ENCODE measurements around the gene CEP89.
"Not testable (repeated sequence)": the region's sequence is repeated elsewhere in the genome, so short reads cannot be mapped to it uniquely, and the experiment has no call there.

The CEP89 gene

GRCh38 chr19:32890841-32891240, 80.9 kb downstream of the CEP89 start:
- DNase-seq, result no peak

GRCh38 chr19:32890326-32890725, 81.4 kb downstream of the CEP89 start:
- DNase-seq, result no peak

DNA sequence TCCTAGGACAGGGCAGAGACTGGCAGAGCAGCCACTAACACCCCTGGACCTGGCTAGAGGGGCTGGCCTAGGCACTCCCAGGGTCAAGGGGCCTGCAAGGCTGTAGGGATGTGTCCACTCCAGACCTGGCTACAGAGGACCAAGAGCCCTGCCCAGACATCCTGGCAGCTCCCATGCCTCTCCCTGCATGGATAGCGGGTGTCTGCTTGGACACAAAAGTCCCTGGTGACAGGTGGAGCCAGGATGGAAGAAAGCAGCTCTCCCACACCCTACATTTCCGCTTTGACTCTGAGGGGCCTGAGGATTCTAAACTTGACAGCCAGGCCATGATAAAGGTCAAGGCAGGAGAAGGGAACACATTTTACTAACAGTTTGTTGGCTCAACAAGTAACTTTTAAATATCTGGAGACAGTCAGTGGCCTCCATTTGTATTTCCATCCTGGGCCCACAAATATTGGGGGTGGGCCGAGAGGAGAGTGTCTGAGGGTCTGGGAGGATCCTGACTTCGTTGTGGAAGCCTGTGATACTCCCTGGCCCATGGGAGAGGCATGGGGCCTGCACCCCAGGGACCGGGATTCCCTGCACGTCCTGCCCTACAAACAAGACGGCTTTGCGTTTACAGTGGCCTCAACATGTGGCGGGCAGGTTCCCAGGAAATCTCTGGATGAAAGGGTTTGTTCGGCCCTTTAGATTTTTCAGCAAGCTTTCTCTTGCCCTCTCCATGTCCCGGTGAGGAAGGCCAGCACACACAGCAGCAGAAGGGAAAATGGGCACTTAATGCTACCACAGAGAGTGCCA, 82.4 kb downstream of the CEP89 start:
- DNase-seq, result no peak

- no peak for DNase-seq
These were observed 84.1 kb downstream of the CEP89 start for GRCh38 chr19:32887572-32888215.

- DNase-seq, result no peak
These were observed 85.5 kb downstream of the CEP89 start for GRCh38 chr19:32886241-32886640.

DNA sequence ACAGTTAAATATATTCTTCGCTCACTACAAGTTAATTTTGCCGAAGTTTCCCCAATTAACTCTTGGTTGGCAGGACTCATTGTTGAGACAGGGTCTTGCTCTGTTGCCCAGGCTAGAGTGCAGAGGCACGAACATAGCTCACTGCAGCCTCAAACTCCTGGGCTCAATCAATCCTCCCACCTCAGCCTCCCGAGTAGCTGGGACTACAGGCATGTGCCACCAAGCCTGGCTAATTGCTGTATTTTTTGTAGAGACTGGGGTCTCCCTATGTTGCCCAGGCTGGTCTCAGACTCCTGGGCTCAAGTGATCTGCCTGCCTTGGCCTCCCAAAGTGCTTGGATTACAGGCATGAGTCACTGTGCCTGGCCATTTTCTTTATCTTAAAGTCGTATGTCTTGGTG, 86.5 kb downstream of the CEP89 start:
- DNase-seq, result not testable (repeated sequence)

GRCh38 chr19:32881766-32882165, 90.0 kb downstream of the CEP89 start:
- DNase-seq, result no peak

GRCh38 chr19:32880622-32881021, 91.1 kb downstream of the CEP89 start:
- no peak for DNase-seq

- DNase-seq, result no peak
These were observed 92.0 kb downstream of the CEP89 start for GRCh38 chr19:32879741-32880140.

GRCh38 chr19:32878988-32879387, 92.8 kb downstream of the CEP89 start:
- DNase-seq, result no peak

DNA sequence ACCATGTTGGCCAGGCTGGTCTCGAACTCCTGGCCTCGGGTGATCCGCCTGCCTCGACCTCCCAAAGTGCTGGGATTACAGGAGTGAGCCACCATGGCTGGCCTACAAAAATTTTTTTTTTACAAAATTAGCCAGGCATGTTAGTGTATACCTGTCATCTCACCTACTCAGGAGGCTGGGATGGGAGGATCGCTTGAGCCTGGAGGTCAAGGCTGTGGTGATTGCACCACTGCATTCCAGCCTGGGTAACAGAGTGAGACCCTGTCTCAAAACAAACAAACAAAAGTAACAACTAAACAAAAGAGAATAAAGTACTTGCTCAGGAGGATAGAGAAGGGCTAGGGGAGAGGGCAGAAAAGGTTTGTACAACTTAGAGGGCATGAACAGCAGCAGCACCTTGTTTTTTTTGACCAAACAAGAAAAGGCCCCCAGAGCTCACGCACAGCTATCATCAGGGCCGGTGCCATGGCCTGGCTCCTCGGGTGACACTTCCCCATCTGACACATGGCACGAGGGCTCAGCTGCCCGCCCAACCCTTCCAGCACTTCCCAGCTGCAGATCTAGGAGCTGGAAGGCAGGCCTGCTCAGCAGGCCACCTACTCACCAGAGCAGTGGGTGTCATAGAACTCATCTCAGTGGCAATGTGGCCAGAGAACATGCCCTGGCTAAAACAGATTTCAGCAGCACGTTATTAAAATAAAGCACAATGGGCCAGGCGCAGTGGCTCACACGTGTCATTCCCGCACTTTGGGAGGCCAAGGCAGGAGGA, 93.6 kb downstream of the CEP89 start:
- no peak for DNase-seq

GRCh38 chr19:32877323-32877912, 94.3 kb downstream of the CEP89 start:
- no peak for DNase-seq

DNA sequence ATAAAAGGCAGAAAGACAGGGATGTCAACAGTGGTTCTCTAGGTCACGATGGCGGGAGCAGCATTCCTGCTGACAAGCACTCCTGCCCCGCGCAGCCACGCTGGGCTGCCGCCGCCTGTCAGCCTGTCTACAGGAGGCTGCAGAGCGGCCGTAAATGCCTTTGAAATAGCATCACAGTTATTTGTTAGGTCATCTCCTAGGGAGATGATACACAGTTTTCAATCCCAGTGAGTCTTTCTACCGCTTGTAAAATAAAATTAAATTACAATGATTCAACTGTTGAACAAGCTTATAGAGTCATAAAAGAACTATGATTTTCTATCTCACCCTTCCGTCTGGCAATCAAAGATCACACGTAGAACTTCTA, 94.9 kb downstream of the CEP89 start:
- DNase-seq, result no peak

DNA sequence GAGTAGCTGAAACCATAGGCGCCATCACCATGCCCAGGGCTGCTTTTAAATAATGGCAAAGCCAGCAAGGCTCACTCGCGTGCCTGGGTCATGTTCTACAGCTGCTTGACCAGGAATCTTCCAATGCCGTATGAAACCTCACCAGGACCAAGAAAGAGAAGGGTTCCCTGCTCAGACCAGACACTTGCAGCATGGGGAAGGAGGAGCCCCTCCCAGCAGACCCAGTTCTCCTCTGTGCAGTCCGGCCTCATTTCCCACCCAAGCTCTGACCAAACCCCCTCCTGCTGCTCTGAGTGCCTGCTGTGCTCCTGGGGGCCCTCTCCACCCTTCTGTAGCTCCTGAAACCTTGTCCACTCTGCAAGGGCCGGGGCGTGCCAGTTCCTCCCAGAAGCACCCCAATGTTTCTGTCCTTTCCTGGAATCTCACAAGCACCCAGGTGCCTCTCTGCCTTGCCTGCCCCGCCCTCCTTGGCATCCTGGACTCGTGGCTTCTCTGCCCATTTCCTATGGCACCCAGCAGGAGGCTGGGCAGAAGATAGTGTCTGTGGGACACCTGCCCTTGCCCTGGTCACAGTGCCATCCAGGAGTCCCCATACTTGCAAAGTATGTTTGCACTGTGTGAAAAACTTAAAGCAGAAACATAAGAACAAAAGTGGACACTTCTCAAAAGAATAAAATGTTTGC, 95.4 kb downstream of the CEP89 start:
- DNase-seq, result no peak

DNA sequence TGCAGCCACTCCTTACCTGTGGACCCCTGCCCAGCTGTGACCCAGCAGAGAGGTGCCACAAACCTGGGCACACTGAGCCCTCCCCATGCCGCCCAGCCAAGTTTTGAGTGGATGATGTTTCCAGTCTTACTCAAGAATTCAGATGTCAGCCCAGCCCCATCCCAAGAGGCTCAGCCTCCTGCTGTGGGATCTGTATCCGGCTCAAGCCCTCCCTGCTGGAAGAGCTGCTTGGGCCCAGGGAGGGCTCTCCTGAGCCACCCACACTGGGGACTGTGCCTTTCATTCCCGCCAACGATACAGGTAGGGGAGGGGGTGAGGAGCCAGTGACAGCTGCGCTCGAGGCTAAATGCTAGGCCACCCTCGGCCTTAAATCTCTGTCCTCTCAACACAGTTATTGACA, 96.3 kb downstream of the CEP89 start:
- DNase-seq, result no peak

GRCh38 chr19:32874605-32875004, 97.2 kb downstream of the CEP89 start:
- no peak for DNase-seq

DNA sequence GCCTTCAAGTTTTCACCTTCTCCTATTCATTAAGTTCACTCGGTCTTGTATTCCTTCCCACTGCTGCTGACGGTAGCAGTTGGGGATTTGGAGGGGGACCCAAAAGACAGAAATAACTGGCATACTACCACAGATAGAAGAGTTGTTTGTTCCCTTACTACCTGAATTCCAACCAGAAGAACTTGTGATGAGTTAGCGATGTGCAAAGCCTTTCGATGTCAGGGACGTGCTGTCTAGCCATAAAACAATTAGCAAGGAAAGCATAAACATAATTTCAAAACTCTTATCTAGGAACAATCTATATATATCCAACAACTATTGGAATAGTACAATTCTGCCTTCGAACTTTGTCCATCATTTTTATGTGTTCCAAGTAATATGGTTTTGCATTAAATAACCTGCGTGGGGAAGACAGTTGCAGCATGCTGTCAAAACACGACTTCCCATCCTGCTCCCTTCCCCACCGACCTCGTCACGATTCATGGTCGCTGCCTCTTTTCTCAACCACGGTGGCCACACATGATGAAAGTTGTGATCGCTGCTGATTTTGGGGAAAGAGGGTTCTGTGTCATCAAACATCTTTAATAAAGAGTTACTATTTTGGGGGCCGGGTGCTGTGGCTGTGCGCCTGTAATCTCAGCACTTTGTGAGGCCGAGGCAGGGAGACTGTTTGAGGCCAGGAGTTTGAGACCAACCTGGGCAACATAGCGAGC, 98.4 kb downstream of the CEP89 start:
- no peak for DNase-seq

DNA sequence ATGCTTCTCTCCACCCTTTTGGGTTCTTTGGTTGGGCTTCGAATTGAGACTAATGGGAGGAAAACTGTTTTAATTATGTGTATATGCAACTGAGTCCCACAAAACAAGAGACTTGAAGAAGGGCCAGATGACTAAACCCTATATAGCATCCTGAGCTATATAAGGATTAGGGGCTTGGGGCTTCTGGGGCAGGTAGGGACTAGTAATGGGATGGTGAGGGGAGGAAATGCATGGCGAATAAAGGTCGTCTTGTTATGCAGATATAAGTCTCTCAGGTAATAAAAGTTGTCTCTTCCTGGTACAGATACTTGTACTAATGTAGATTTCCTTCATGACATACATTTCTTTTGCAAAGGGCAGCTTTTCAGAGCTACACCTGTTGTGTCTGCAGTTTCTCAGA, 99.4 kb downstream of the CEP89 start:
- DNase-seq, result no peak

GRCh38 chr19:32870981-32871451, 100.7 kb downstream of the CEP89 start:
- no peak for DNase-seq

GRCh38 chr19:32869966-32870573, 101.7 kb downstream of the CEP89 start:
- no peak for DNase-seq

GRCh38 chr19:32869369-32869965, 102.3 kb downstream of the CEP89 start, which contains the start of gene SLC7A9:
Gene SLC7A9 (minus strand): TSS chr19:32869767. CDS start chr19:32868534, 1,233 bp downstream.
- DNase-seq, result no peak

Data from CD4-positive, alpha-beta T cell treated with Interleukin-12 subunit alpha and Interleukin-12 subunit beta, for 1 hour (primary cell).